Nasal cavity respiratory epithelium epithelial cell of viscerocranial mucosa (primary cell): Measurements from ENCODE around the gene GNA15. TPM values are rescaled to one million over a fixed set of nuclear protein-coding genes. Genes with fewer than 3 reads are reported as not detected.

Experiments
- total RNA-seq: library from RNA; depleted of rRNA; stranded (reverse); fragments of >200 nt; gene quantifications from 2 replicates; pipeline ENCODE4 v1.2.3, GENCODE V29; 2014

Gene GNA15
- total RNA-seq = 93.0 and 95.7 TPM in 2 replicates

GRCh38 chr19:3135961-3136683 is at the start of gene GNA15:
TSS of gene GNA15 (plus strand) at chr19:3136033. CDS start at chr19:3136451, 418 bp downstream.

GRCh38 chr19:3178377-3178972 is 42.6 kb downstream of the GNA15 start, which contains the start of gene S1PR4:
TSS of gene S1PR4 (plus strand) at chr19:3178769. CDS start at chr19:3178793, 24 bp downstream.

GRCh38 chr19:3185461-3186159 is 49.8 kb downstream of the GNA15 start, which contains the start of gene NCLN:
TSS of gene NCLN (plus strand) at chr19:3185930. CDS start at chr19:3186031, 101 bp downstream.

Other genes with a start within 250 kb of the GNA15 start
- 15.4 and 16.1 TPM in 2 replicates for gene ZNF57, start 235.1 kb upstream of the GNA15 start, total RNA-seq
- 10.3 and 12.3 TPM in 2 replicates for gene ZNF77, start 191.1 kb upstream of the GNA15 start, total RNA-seq
- 0.28 TPM in 1 of 2 replicates, not detected in the other for gene TLE6, start 158.5 kb upstream of the GNA15 start, total RNA-seq
- gene TLE2, start 106.8 kb upstream of the GNA15 start, total RNA-seq = 0.34 and 3.9 TPM in 2 replicates
- gene TLE5, start 73.5 kb upstream of the GNA15 start, total RNA-seq = 85.4 and 251 TPM in 2 replicates
- gene GNA11, start 41.7 kb upstream of the GNA15 start, total RNA-seq = 44.8 and 62.5 TPM in 2 replicates
- gene S1PR4, start 42.7 kb downstream of the GNA15 start, total RNA-seq = 0.43 TPM in 1 of 2 replicates, not detected in the other
- 42.0 and 96.2 TPM in 2 replicates for gene NCLN, start 49.9 kb downstream of the GNA15 start, total RNA-seq
- 0.07 TPM in 1 of 2 replicates, not detected in the other for gene CELF5, start 88.6 kb downstream of the GNA15 start, total RNA-seq
- gene NFIC, start 230.6 kb downstream of the GNA15 start, total RNA-seq = 13.3 and 75.2 TPM in 2 replicates